HL-60/S4 treated with retinoic acid at 250 ng/mL for 4 days and 3 days (cell line): ENCODE results near the gene IQCB1.
"Not testable (repeated sequence)": the region's sequence is repeated elsewhere in the genome, so short reads cannot be mapped to it uniquely, and the experiment has no call there.

Experiments used
- in situ Hi-C: fragments of 300-500 bp; cut with MboI; formaldehyde crosslinking; loops from 2 replicates; pipeline ENCODE4 v1.7.0; 2022; ENCODE audit warnings: low sequenced_read_pairs

The IQCB1 gene

GRCh38 chr3:121817753-121818152 is 17.1 kb downstream of the IQCB1 start:
- in situ Hi-C loops = no loop called here

- in situ Hi-C loops = no loop called here
Observed at GRCh38 chr3:121809249-121809648, 25.6 kb downstream of the IQCB1 start.

DNA sequence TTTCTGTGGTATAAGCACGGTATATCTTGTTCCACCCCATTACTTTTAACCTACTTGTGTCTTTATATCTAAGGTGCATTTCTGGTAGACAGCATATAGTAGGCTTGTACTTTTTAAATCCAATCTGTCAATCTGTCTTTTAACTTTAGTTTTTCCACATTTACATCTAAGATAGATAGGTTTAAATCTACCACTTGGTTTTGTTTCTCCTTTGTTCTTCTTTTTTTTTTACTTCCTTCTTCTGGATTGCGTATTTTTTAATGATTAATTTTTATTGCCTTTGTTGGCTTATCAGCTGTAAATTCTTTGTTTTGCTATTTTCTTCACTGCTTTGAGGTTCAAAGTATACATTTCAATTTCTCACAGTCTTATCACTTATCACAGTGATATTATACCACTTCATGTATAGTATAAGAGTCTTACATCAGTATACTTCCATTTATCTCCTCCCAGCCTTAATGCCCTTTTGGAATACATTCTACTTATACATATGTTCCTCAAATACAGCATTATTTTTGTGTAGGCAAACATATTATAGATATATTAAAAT is 31.0 kb downstream of the IQCB1 start:
- in situ Hi-C loops = no loop called here

GRCh38 chr3:121800906-121801305 is 34.0 kb downstream of the IQCB1 start:
- in situ Hi-C loops = no loop called here

DNA sequence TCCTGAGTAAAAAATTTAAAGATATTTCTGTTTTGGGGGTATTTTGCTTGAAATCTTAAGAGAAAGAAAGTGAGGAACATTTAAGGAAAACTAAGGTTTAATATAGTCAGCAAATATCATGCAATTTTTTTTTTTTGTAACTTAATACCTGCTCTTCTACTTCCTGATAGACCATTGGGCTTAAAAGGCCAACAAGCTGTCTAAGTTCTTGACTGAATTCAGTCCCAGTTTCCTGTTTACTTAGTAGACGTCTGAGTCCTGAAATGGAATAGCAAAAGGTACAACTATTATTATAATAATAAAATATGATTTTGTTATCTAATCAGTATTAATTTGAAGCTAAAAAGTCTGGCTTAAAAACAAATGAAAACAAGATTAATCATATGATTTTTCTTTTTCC is 37.9 kb downstream of the IQCB1 start:
- in situ Hi-C loops = no loop called here

GRCh38 chr3:121794264-121794983 is 40.4 kb downstream of the IQCB1 start:
- in situ Hi-C loops = no loop called here

DNA sequence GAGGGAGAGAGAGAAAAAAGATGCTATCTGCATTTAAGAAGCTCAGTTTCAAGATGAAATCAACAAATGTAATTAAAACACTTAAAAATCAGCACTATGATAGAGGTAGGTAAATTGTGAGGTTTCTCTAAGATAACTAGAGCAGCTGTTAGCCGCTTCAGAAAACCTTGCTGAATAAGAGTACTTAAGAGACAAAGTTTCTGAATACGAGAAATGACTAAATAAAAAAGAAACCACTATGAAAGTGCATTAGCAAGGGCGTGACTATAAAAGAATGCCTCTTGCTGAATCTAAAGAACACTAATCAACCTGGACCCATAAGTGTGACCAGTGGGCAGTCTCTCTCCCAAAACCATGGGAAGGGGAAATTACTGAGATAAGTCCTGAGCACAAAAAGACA is 41.8 kb downstream of the IQCB1 start:
- in situ Hi-C loops = no loop called here

DNA sequence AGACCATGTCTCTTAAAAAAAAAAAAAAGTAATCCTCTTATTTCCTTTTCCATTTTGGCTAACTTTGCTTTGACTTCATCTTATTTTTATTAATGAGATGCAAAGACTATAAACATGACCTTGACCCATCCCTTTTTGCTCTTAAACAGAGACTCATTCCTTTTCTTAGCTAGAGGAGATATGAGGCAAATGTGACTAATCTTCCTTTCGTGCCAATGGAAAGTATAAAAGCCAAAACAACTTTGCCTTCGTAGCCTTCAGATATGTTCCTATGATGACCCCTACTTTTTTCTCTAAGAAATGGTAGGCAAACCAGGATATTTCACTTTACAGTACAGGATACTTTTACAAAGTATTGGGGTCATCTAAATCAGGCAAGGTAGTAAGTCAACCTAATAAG is 48.4 kb downstream of the IQCB1 start:
- in situ Hi-C loops = no loop called here

- in situ Hi-C loops = not testable (repeated sequence)
Observed at GRCh38 chr3:121782784-121783183, 52.1 kb downstream of the IQCB1 start.

- in situ Hi-C loops = no loop called here
Observed at GRCh38 chr3:121781611-121782010, 53.2 kb downstream of the IQCB1 start.

DNA sequence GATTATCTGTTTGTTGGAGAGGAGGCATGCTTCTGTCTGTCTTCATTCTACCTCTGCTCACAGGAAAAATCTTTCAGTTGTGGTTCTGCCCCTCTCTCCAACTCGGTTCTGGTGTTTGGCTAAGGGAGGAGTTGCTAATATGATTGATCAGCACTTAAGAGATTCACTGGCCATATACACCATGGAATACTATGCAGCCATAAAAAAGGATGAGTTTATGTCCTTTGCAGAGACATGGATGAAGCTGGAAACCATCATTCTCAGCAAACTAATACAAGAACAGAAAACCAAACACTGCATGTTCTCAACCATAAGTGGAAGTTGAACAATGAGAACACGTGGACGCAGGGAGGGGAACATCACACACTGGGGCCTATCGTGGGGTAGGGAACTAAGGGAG is 59.8 kb downstream of the IQCB1 start:
- in situ Hi-C loops = not testable (repeated sequence)

DNA sequence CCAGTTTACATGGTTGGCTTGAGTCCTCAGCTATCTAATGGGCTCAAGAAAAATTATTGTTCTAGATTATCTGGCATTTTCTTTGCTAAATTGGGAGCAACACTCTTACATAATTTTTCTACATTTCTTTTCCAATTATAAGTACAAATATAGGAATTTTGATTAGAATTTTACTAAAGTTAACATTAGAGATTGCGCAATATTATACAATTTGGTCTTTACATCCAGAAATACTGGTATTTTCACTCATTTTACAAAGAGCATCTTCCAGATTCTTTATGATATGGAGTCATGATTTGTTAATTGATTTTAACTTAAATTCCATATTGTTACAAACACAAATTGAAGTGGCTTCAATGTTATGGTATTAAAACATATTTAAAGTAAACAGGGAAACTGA is 65.6 kb downstream of the IQCB1 start:
- in situ Hi-C loops = no loop called here

DNA sequence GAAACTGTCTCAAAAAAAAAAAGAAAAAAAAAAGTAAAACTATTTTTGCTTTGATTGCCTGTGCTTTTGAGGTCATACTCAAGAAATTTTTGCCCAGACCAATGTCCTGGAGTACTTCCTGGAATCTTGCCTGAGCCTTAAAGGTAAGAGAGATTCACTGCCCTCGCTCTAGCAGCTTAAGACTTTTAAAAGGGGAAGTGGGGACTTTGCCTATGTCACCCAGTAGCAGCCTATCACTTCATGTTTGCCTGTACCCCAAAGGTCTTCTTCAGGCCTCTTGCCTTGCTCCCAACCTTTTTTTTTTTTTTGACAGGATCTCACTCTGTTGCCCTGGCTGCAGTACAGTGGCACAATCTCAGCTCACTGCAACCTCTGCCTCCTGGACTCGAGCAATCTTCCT is 66.4 kb downstream of the IQCB1 start:
- in situ Hi-C loops = no loop called here

GRCh38 chr3:121759541-121760202 is 75.2 kb downstream of the IQCB1 start:
- in situ Hi-C loops = no loop called here

DNA sequence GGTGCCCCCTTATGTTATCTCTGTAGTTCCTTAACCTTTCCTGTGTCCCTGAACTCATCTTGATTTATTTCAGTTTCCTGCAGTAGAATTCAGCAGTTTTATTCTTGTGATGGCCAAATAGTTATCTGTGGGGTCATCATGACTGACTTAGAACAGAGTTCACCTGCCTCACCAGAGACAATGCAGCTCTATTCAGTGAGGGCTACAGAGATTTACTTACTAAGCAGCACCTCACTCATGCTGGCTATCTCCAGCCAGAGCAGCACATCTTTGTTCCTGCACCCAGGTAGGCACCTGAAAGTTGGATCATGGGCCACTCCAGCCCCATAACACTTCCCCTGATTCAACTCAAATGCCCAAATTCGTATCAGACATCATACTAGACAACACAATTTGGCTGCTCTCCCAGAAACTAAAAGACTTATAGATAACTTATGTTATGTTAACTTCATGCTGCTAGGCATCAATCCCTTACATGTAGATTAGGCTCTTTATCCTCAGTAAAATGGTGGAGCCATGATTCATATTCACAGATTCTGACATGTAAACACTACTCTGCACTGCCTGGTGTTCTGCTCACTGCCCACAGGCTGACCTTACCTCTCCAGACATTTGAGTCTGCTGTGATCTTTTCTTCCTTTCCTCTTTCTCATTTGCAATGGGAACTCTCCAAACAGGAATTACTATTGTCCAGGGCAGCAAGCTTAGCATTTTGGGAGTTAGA is 76.0 kb downstream of the IQCB1 start:
- in situ Hi-C loops = no loop called here

GRCh38 chr3:121757812-121758545 is 76.9 kb downstream of the IQCB1 start:
- in situ Hi-C loops = no loop called here

DNA sequence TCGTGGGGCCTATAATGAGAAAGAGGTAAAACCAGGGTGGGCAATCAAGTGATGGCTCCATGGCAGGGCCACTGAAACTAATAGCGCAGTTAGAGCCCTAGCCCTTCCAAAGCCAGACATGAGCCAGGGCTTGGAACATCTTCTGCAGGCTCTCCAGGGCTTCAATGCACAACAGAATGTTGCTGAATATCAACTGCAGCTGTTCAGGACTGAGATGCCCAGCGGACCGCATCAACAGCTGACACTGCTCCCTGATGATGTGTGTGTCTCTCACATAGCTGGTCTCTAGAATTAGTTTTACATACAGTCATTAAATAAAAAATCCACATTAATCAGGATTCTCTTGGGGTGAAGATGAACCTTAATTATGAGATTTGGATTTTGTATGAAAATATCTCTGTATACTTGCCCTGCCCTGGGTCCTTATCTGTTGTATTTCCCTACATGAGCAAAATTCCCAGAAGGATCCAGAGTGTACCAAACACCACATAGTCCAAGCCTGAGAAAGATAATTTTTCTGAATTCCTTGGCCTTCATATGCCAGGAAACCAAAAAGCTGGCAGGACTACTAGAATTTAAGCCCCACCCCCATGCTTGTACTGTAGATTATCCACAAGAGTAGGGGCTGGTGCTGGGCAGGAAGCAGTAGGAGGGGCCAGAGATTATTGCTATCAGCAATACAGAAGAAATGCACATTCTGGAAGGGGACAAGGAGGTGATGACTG is 77.6 kb downstream of the IQCB1 start:
- in situ Hi-C loops = no loop called here

DNA sequence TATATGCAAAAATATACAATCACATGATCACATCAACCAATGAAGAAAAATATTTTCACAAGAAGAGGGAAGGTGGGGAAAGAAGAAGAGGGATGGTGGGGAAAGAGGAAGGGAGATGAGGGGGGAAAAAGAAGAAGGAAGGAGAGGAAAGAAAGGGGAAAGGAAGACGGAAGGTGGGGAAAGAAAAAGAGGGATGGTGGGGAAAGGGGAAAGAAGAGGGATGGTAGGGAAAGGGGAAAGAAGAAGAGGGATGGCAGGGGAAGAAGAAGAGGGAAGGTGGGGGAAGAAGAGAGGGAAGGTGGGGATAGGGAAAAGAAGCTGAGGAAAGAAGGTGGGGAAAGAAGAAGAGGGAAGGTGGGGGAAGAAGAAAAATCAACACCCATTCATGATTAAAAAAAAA is 82.1 kb downstream of the IQCB1 start:
- in situ Hi-C loops = no loop called here

- in situ Hi-C loops = no loop called here
Observed at GRCh38 chr3:121752261-121752660, 82.6 kb downstream of the IQCB1 start.

GRCh38 chr3:121750087-121750415 is 84.8 kb downstream of the IQCB1 start:
- in situ Hi-C loops = no loop called here
